ENCODE measurements around the gene TRIM38.

GRCh38 chr6:25962149-25963127 is at the start of gene TRIM38:
- no peak for TF ChIP-seq CTCF (IDR thresholded peaks at IDR 0.05)
- TF ChIP-seq POLR2A (IDR thresholded peaks at IDR 0.05): peak in 3 of 4 donors; percentile 86 to 95 (median 91)

All from esophagus squamous epithelium (tissue), 4 donors.